H9 (cell line): ENCODE measurements around the gene TXNDC5. TPM values are rescaled to one million over a fixed set of nuclear protein-coding genes. Genes with fewer than 3 reads are reported as not detected.

Experiments used
- DNase-seq: peaks from one replicate; pipeline ENCODE4 v3.0.0-alpha.2; 2017
- H2AFZ ChIP-seq: one replicate; pipeline ENCODE4 v1.6.1; 2013; ENCODE audit warnings: mild to moderate bottlenecking, low read length, control low read depth, moderate library complexity
- H2AK5ac ChIP-seq: 2 replicates; pipeline ENCODE4 v1.6.1; 2013; ENCODE audit warnings: low read length, control low read depth, mixed read lengths; ENCODE audit not compliant: insufficient read length
- H2BK120ac ChIP-seq: one replicate; pipeline ENCODE4 v1.6.1; 2013; ENCODE audit warnings: low read depth, mild to moderate bottlenecking, low read length, control low read depth, inconsistent platforms; ENCODE audit not compliant: poor library complexity, severe bottlenecking
- H2BK12ac ChIP-seq: 2 replicates; pipeline ENCODE4 v1.6.1; 2013; ENCODE audit warnings: low read length, control low read depth, mixed read lengths, low read depth; ENCODE audit not compliant: insufficient read length
- H2BK15ac ChIP-seq: 2 replicates; pipeline ENCODE4 v1.6.1; 2013; ENCODE audit warnings: low read depth, low read length, control low read depth
- H2BK20ac ChIP-seq: one replicate; pipeline ENCODE4 v1.6.1; 2013; ENCODE audit warnings: low read depth, mild to moderate bottlenecking, low read length, control low read depth, inconsistent platforms; ENCODE audit not compliant: poor library complexity, severe bottlenecking
- H2BK5ac ChIP-seq: 2 replicates; pipeline ENCODE4 v1.6.1; 2013; ENCODE audit warnings: low read length, control low read depth, mixed read lengths; ENCODE audit not compliant: insufficient read length
- H3K14ac ChIP-seq: 2 replicates; pipeline ENCODE4 v1.6.1; 2013; ENCODE audit warnings: low read length, control low read depth; ENCODE audit not compliant: insufficient read depth
- H3K18ac ChIP-seq: 2 replicates; pipeline ENCODE4 v1.6.1; 2013; ENCODE audit warnings: low read depth, mild to moderate bottlenecking, mixed read lengths, low read length, control low read depth; ENCODE audit not compliant: insufficient read length
- H3K23ac ChIP-seq: 2 replicates; pipeline ENCODE4 v1.6.1; 2013; ENCODE audit warnings: low read length, control low read depth, mixed read lengths, low read depth; ENCODE audit not compliant: insufficient read length
- H3K23me2 ChIP-seq: 2 replicates; pipeline ENCODE4 v1.6.1; 2013; ENCODE audit warnings: low read depth, mild to moderate bottlenecking, mixed read lengths, low read length, control low read depth; ENCODE audit not compliant: insufficient read length, poor library complexity, severe bottlenecking
- H3K27ac ChIP-seq: 2 replicates; pipeline ENCODE4 v1.5.1; 2013; ENCODE audit warnings: low read length, control low read depth, mixed read lengths, low read depth; ENCODE audit not compliant: insufficient read length
- H3K27me3 ChIP-seq: 2 replicates; pipeline ENCODE4 v1.6.1; 2013; ENCODE audit warnings: low read length, control low read depth, inconsistent platforms; ENCODE audit not compliant: insufficient read depth
- H3K4ac ChIP-seq: 2 replicates; pipeline ENCODE4 v1.6.1; 2013; ENCODE audit warnings: low read depth, mild to moderate bottlenecking, control low read depth, inconsistent platforms, low read length, moderate library complexity
- H3K4me1 ChIP-seq: 2 replicates; pipeline ENCODE4 v1.6.1; 2013; ENCODE audit warnings: low read length, control low read depth, inconsistent platforms; ENCODE audit not compliant: insufficient read depth
- H3K4me2 ChIP-seq: 2 replicates; pipeline ENCODE4 v1.6.1; 2013; ENCODE audit warnings: low read length, control low read depth, mixed read lengths; ENCODE audit not compliant: insufficient read length, insufficient read depth
- H3K56ac ChIP-seq: 2 replicates; pipeline ENCODE4 v1.6.1; 2013; ENCODE audit warnings: low read depth, mild to moderate bottlenecking, mixed read lengths, low read length, control low read depth; ENCODE audit not compliant: insufficient read length
- H3K79me1 ChIP-seq: 2 replicates; pipeline ENCODE4 v1.6.1; 2013; ENCODE audit warnings: low read depth, mild to moderate bottlenecking, moderate library complexity, low read length, control low read depth, inconsistent platforms; ENCODE audit not compliant: insufficient read depth, poor library complexity, severe bottlenecking
- H3K79me2 ChIP-seq: 2 replicates; pipeline ENCODE4 v1.6.1; 2013; ENCODE audit warnings: low read length, control low read depth, inconsistent platforms; ENCODE audit not compliant: insufficient read depth
- H3K9ac ChIP-seq: 2 replicates; pipeline ENCODE4 v1.6.1; 2013; ENCODE audit warnings: low read length, control low read depth, mixed read lengths; ENCODE audit not compliant: insufficient read length; ENCODE audit errors: extremely low read depth
- H3K9me3 ChIP-seq: one replicate; pipeline ENCODE4 v1.6.1; 2013; ENCODE audit warnings: low read depth, low read length, inconsistent platforms; ENCODE audit not compliant: control insufficient read depth
- H3T11ph ChIP-seq: one replicate; pipeline ENCODE4 v1.6.1; 2013; ENCODE audit warnings: mild to moderate bottlenecking, low read length, control low read depth, inconsistent platforms
- H4K20me1 ChIP-seq: one replicate; pipeline ENCODE4 v1.6.1; 2013; ENCODE audit not compliant: control insufficient read depth, insufficient read length, insufficient read depth
- H4K5ac ChIP-seq: 2 replicates; pipeline ENCODE4 v1.6.1; 2013; ENCODE audit warnings: low read depth, mild to moderate bottlenecking, mixed read lengths, low read length, control low read depth; ENCODE audit not compliant: insufficient read length
- H4K8ac ChIP-seq: replicated peaks from 2 replicates; pipeline ENCODE4 v1.6.1; 2013; ENCODE audit warnings: low read length, control low read depth, mixed read lengths, low read depth; ENCODE audit not compliant: insufficient read length
- H4K91ac ChIP-seq: 2 replicates; pipeline ENCODE4 v1.6.1; 2013; ENCODE audit warnings: low read depth, mild to moderate bottlenecking, moderate library complexity, mixed read lengths, low read length, control low read depth; ENCODE audit not compliant: insufficient read length
- H3K27ac Mint-ChIP-seq, 3 experiments: 2 replicates in 2 of 3; 3 replicates in 1 of 3; pipeline ENCODE4 v1.8.0; 2020 to 2021; ENCODE audit warnings: mixed read lengths in 3 of 3, mild to moderate bottlenecking in 1 of 3, moderate library complexity in 1 of 3
- H3K27me3 Mint-ChIP-seq: 2 replicates; pipeline ENCODE4 v1.8.0; 2021; ENCODE audit warnings: low read depth, mild to moderate bottlenecking, moderate library complexity, mixed read lengths
- H3K36me3 Mint-ChIP-seq, 3 experiments: 2 replicates in 2 of 3; 3 replicates in 1 of 3; pipeline ENCODE4 v1.8.0; 2020 to 2021; ENCODE audit warnings: low read depth in 3 of 3, mixed read lengths in 3 of 3; ENCODE audit not compliant: insufficient read depth in 1 of 3
- H3K4me1 Mint-ChIP-seq, 2 experiments: 2 replicates each; pipeline ENCODE4 v1.8.0; 2020; ENCODE audit warnings: mixed read lengths in 2 of 2
- H3K4me3 Mint-ChIP-seq, 2 experiments: 2 replicates in 1 of 2; 3 replicates in 1 of 2; pipeline ENCODE4 v1.8.0; 2020 to 2021; ENCODE audit warnings: mild to moderate bottlenecking in 2 of 2, mixed read lengths in 2 of 2, moderate library complexity in 1 of 2
- H3K9me3 Mint-ChIP-seq, 2 experiments: 2 replicates in 1 of 2; 3 replicates in 1 of 2; pipeline ENCODE4 v1.8.0; 2020; ENCODE audit warnings: mild to moderate bottlenecking in 2 of 2, mixed read lengths in 2 of 2, moderate library complexity in 1 of 2
- CTCF ChIP-seq: fragments of 200-600 bp; sonication (generic); conservative IDR thresholded peaks from 3 replicates; pipeline ENCODE4 v1.8.0; 2021; ENCODE audit warnings: antibody characterized with exemption, mild to moderate bottlenecking
- WGBS: extraction: QIAGEN DNeasy Blood & Tissue Kit; methylation state at CpG from one replicate; pipeline ENCODE4 v1.1.7; 2013; ENCODE audit warnings: missing lambda C conversion rate, low lambda C conversion rate, mixed read lengths; ENCODE audit not compliant: insufficient read length; ENCODE audit errors: extremely low coverage; 5-methylcytosine and 5-hydroxymethylcytosine counted together
- total RNA-seq: library from RNA; stranded (reverse); gene quantifications from 2 replicates; pipeline ENCODE4 v1.2.1, GENCODE V29; 2021

The TXNDC5 gene
- total RNA-seq, 1 experiment from 2014 or later = 130 TPM

DNA sequence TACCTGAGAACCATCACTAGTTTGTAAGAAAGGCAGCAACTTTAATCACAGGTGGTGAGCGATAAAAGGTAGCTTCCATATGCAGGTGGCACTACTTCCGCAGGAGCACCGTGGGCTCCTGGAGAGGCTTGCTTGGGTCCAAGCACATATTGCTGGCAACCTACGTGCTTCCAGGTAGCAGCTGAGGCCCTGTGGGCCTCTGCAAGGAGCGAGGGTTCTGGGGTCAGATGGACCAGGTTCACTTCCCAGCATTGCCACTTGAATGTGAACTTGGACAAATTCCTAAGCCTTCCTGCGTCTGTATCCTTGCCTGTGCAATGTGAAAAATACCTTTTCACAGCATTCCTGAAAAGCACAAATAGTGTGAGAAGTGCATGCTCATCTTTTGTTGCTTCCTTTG lies 31.0 kb downstream of the TXNDC5 start:
- WGBS = no CpG with 5 or more reads among the region's 6 CpGs
- H3K23ac ChIP-seq = no peak overlapping the region
- no peak for TF ChIP-seq CTCF

More for the DNA sequence above, 31.0 kb downstream of the TXNDC5 start:
- no peak overlapping the region for H3K4me2 ChIP-seq
- no peaks in the 10 kb centered on the region for H3K27me3 ChIP-seq
- H3K4ac ChIP-seq = no peak overlapping the region
- no peak overlapping the region for H2BK12ac ChIP-seq
- H3T11ph ChIP-seq = no peak overlapping the region
- H3K79me1 ChIP-seq = no peaks in the 10 kb centered on the region
- H2AFZ ChIP-seq = no peak overlapping the region
- Mint-ChIP-seq H3K27ac (no peak overlapping the region), H3K9me3 (no peaks in the 10 kb centered on the region), H3K4me1 (peaks cover 0 to 6% of the 10 kb centered on the region in 2 experiments; a peak in 2 of 4 replicates), H3K27me3 (no peaks in the 10 kb centered on the region), H3K36me3 (peaks cover 27 to 35% (median 31%) of the 10 kb centered on the region in 3 experiments; a peak in 6 of 7 replicates), H3K4me3 (no peak overlapping the region)
- no peak overlapping the region for H4K91ac ChIP-seq
- no peaks in the 10 kb centered on the region for H3K4me1 ChIP-seq
- no peak overlapping the region for H2AK5ac ChIP-seq
- no peak overlapping the region for H3K56ac ChIP-seq
- no peak overlapping the region for H3K18ac ChIP-seq
- no peak overlapping the region for H2BK5ac ChIP-seq
- no peak overlapping the region for H4K5ac ChIP-seq
- H4K8ac ChIP-seq = no peak overlapping the region
- no peak overlapping the region for H2BK20ac ChIP-seq
- no peak overlapping the region for H2BK120ac ChIP-seq
- no peak overlapping the region for H3K27ac ChIP-seq
- no peak for DNase-seq
- no peaks in the 10 kb centered on the region for H3K9me3 ChIP-seq
- no peak overlapping the region for H2BK15ac ChIP-seq
- no peaks in the 10 kb centered on the region for H3K23me2 ChIP-seq
- H3K79me2 ChIP-seq = no peaks in the 10 kb centered on the region
- no peak overlapping the region for H3K9ac ChIP-seq
- H3K14ac ChIP-seq = no peak overlapping the region
- H4K20me1 ChIP-seq = no peaks in the 10 kb centered on the region
